A549 (cell line): Measurements from ENCODE around the gene INSM1. TPM values are rescaled to one million over a fixed set of nuclear protein-coding genes. Genes with fewer than 3 reads are reported as not detected.

Experiments
- ATAC-seq, 2 experiments: fragments of 200-7000 bp in 1 of 2; fragments of >200 bp in 1 of 2; cut with Nextera tagmentation in 1 of 2; cut with Tn5 transposase in 1 of 2; 3 replicates each; pipeline versions ENCODE4 v1.8.0 to v1.9.1; 2018 to 2020; ENCODE audit warnings: mild to moderate bottlenecking in 1 of 2, moderate library complexity in 1 of 2
- CTCF ChIA-PET: fragments of 300-600 bp; sonication (Branson Sonifier 250); formaldehyde crosslinking; extraction: SDS; loops from one replicate; lab custom pipeline; 2021; ENCODE audit warnings: antibody characterized with exemption, inconsistent platforms; lab: Yijun Ruan, JAX
- POLR2A ChIA-PET: fragments of 350-600 bp; formaldehyde crosslinking; extraction: SDS; loops from one replicate; lab custom pipeline; 2021; ENCODE audit warnings: antibody characterized with exemption, inconsistent platforms; lab: Yijun Ruan, JAX
- DNase-seq, 2 experiments: peaks; one replicate each; pipeline versions ENCODE4 v3.0.0 to v3.0.0-alpha.2; 2011 to 2016; ENCODE audit warnings: low read depth in 1 of 2, low spot score in 1 of 2
- FAIRE-seq: peaks from 2 replicates; lab custom pipeline; 2011; peaks lifted over from hg19 to GRCh38; lab: Jason Lieb, UNC
- H3K27ac ChIP-seq, 2 experiments: fragments of >200 bp; sonication (Bioruptor Twin); formaldehyde crosslinking; 3 replicates each; pipeline ENCODE4 v1.5.1; 2016 to 2017
- H3K4me1 ChIP-seq: fragments of >200 bp; sonication (Bioruptor Twin); formaldehyde crosslinking; 3 replicates; pipeline ENCODE4 v1.6.1; 2016
- H3K4me2 ChIP-seq: fragments of >200 bp; sonication (Bioruptor Twin); formaldehyde crosslinking; 3 replicates; pipeline ENCODE4 v1.6.1; 2016
- H3K4me3 ChIP-seq: fragments of >200 bp; sonication (Bioruptor Twin); formaldehyde crosslinking; 3 replicates; pipeline ENCODE4 v1.5.1; 2016
- H3K9me3 ChIP-seq: fragments of >200 bp; sonication (Bioruptor Twin); formaldehyde crosslinking; 3 replicates; pipeline ENCODE4 v1.6.1; 2016
- ATOH8 ChIP-seq: fragments of 250-450 bp; sonication (Bioruptor Pico); IDR thresholded peaks from 2 replicates; pipeline ENCODE4 v1.5.0; 2020; ENCODE audit warnings: low read depth, mild to moderate bottlenecking, moderate library complexity
- CBX2 ChIP-seq: fragments of 200-600 bp; sonication (generic); IDR thresholded peaks from 2 replicates; pipeline ENCODE4 v1.6.1; 2016; ENCODE audit warnings: low read depth, mild to moderate bottlenecking, borderline replicate concordance
- CBX8 ChIP-seq: fragments of 200-600 bp; sonication (generic); IDR thresholded peaks from 2 replicates; pipeline ENCODE4 v1.6.1; 2016
- E2F6 ChIP-seq: IDR thresholded peaks from 2 replicates; pipeline ENCODE4 v1.6.1; 2012; ENCODE audit warnings: low read depth, borderline replicate concordance
- ELK1 ChIP-seq: fragments of 150-350 bp; IDR thresholded peaks from 2 replicates; pipeline ENCODE4 v1.6.1; 2014; ENCODE audit warnings: low read depth, mild to moderate bottlenecking, low read length
- EP300 ChIP-seq, 2 experiments: fragments of >200 bp; sonication (Bioruptor Twin); formaldehyde crosslinking; IDR thresholded peaks; 2 replicates in 1 of 2; 3 replicates in 1 of 2; pipeline ENCODE4 v1.6.1; 2016 to 2017
- HDAC2 ChIP-seq: fragments of 200-600 bp; sonication (generic); IDR thresholded peaks from 2 replicates; pipeline ENCODE4 v1.6.1; 2016
- HES2 ChIP-seq: fragments of >200 bp; sonication (Bioruptor Twin); formaldehyde crosslinking; IDR thresholded peaks from 2 replicates; pipeline ENCODE4 v1.6.1; 2016
- HEYL ChIP-seq: fragments of 250-450 bp; sonication (Bioruptor Pico); IDR thresholded peaks from 2 replicates; pipeline ENCODE4 v1.8.0; 2021; ENCODE audit warnings: mild to moderate bottlenecking, moderate library complexity
- HOXB13 ChIP-seq: fragments of 250-450 bp; sonication (Bioruptor Pico); IDR thresholded peaks from 2 replicates; pipeline ENCODE4 v1.5.0; 2020; ENCODE audit warnings: low read depth, mild to moderate bottlenecking, moderate library complexity
- JUN ChIP-seq, 2 experiments: fragments of >200 bp; sonication (Bioruptor Twin); formaldehyde crosslinking; IDR thresholded peaks; 2 replicates in 1 of 2; 3 replicates in 1 of 2; pipeline ENCODE4 v1.6.1; 2016 to 2017
- KDM1A ChIP-seq: fragments of 200-600 bp; sonication (generic); IDR thresholded peaks from 2 replicates; pipeline ENCODE4 v1.6.1; 2016; ENCODE audit warnings: low read depth, mild to moderate bottlenecking
- MAFK ChIP-seq: fragments of 450-650 bp; IDR thresholded peaks from 2 replicates; pipeline ENCODE4 v1.6.1; 2014; ENCODE audit not compliant: partially characterized antibody
- MAX ChIP-seq: IDR thresholded peaks from 2 replicates; pipeline ENCODE4 v1.6.1; 2012
- MYC ChIP-seq: IDR thresholded peaks from 2 replicates; pipeline ENCODE4 v1.6.1; 2012; ENCODE audit warnings: mild to moderate bottlenecking, inconsistent platforms, low read length, improper control_type of control experiment, borderline replicate concordance
- PBX3 ChIP-seq: IDR thresholded peaks from 2 replicates; pipeline ENCODE4 v1.6.1; 2012
- POLR2A ChIP-seq: IDR thresholded peaks from 2 replicates; pipeline ENCODE4 v1.6.1; 2012; ENCODE audit warnings: mild to moderate bottlenecking, low read length
- RAD21 ChIP-seq, 2 experiments: fragments of >200 bp in 1 of 2; sonication (Bioruptor Twin) in 1 of 2; formaldehyde crosslinking in 1 of 2; IDR thresholded peaks in 1 of 2; conservative IDR thresholded peaks in 1 of 2; 2 replicates in 1 of 2; 3 replicates in 1 of 2; pipeline ENCODE4 v1.6.1; 2012 to 2018; ENCODE audit warnings: inconsistent platforms in 1 of 2
- RARB ChIP-seq: fragments of 250-450 bp; sonication (Bioruptor Pico); IDR thresholded peaks from 2 replicates; pipeline ENCODE4 v1.8.0; 2021; ENCODE audit warnings: mild to moderate bottlenecking, moderate library complexity
- RCOR1 ChIP-seq: fragments of 150-350 bp; IDR thresholded peaks from 2 replicates; pipeline ENCODE4 v1.6.1; 2014; ENCODE audit warnings: antibody characterized with exemption, low read length, low read depth
- RNF2 ChIP-seq: fragments of 200-600 bp; sonication (generic); IDR thresholded peaks from 2 replicates; pipeline ENCODE4 v1.6.1; 2016; ENCODE audit warnings: low read depth, mild to moderate bottlenecking, antibody characterized with exemption, moderate library complexity, borderline replicate concordance
- SMC3 ChIP-seq: fragments of >200 bp; sonication (Bioruptor Twin); formaldehyde crosslinking; IDR thresholded peaks from 3 replicates; pipeline ENCODE4 v1.6.1; 2018; ENCODE audit warnings: inconsistent platforms
- SREBF2 ChIP-seq: fragments of 450-650 bp; IDR thresholded peaks from 2 replicates; pipeline ENCODE4 v1.6.1; 2014; ENCODE audit warnings: mild to moderate bottlenecking, moderate library complexity
- USF2 ChIP-seq: fragments of 450-650 bp; IDR thresholded peaks from 2 replicates; pipeline ENCODE4 v1.6.1; 2014; ENCODE audit warnings: antibody characterized with exemption
- ZC3H11A ChIP-seq: fragments of 450-650 bp; IDR thresholded peaks from 2 replicates; pipeline ENCODE4 v1.6.1; 2014; ENCODE audit warnings: antibody characterized with exemption, mild to moderate bottlenecking
- WGBS: methylation state at CpG from one replicate; pipeline ENCODE4 v1.1.6; 2017; ENCODE audit errors: missing lambda C conversion rate; 5-methylcytosine and 5-hydroxymethylcytosine counted together
- polyA plus RNA-seq, 4 experiments: library from polyadenylated mRNA; depleted of rRNA in 3 of 4; stranded (reverse); fragments of >200 nt; fragmentation: RNase III in 1 of 4; extraction: RNeasy Plus Mini Kit Qiagen cat#74134 plus additional on column Dnase treatment in 1 of 4; gene quantifications; 2 replicates in 3 of 4; 3 replicates in 1 of 4; pipeline ENCODE4 v1.2.3, GENCODE V29; 2011 to 2017

Gene INSM1
- polyA plus RNA-seq, 2 of the 4 experiments (the other 2 are of a cell fraction): not detected

- ATAC-seq: no peak
- WGBS: 47% methylated on average over 9 of the region's 9 CpGs
- TF ChIP-seq SREBF2 (no peak), CBX8 (no peak), RAD21 (conservative IDR thresholded peaks at IDR 0.05 in 1 of 2, IDR thresholded peaks at IDR 0.05 in 1 of 2) (no peak), HES2 (no peak), SMC3 (no peak), HDAC2 (no peak), JUN (IDR thresholded peaks at IDR 0.05) (no peak), MAX (no peak), RARB (CRISPR knock-in tag) (no peak)
- no peak overlapping the region for H3K4me3 ChIP-seq
- no peak for DNase-seq
- no peaks in the 10 kb centered on the region for H3K4me1 ChIP-seq
- ChIA-PET POLR2A (no interaction called here), CTCF (no interaction called here)
- peaks cover 11% of the 10 kb centered on the region for H3K9me3 ChIP-seq
- no peak overlapping the region for H3K27ac ChIP-seq
- FAIRE-seq: no peak
- H3K4me2 ChIP-seq: no peak overlapping the region
These were observed 18.3 kb downstream of the INSM1 start for GRCh38 chr20:20386192-20386591.

GRCh38 chr20:20390393-20390792, 22.5 kb downstream of the INSM1 start:
- no peak for TF ChIP-seq ZC3H11A
- no peak for TF ChIP-seq HDAC2
- no peak for TF ChIP-seq RCOR1
- no peak for TF ChIP-seq MYC
- TF ChIP-seq E2F6: no peak
- TF ChIP-seq MAX: no peak
- no peak for TF ChIP-seq RARB (CRISPR knock-in tag)
- no peak for TF ChIP-seq POLR2A
- no peak for TF ChIP-seq CBX2
- TF ChIP-seq USF2: no peak
- TF ChIP-seq RNF2: no peak
- no peak for TF ChIP-seq SMC3
- no peak for TF ChIP-seq HEYL (CRISPR knock-in tag)
- TF ChIP-seq HOXB13 (CRISPR knock-in tag): no peak
- TF ChIP-seq ATOH8 (CRISPR knock-in tag): no peak
- TF ChIP-seq HES2: no peak
- no peak for TF ChIP-seq JUN (IDR thresholded peaks at IDR 0.05)
- TF ChIP-seq EP300 (IDR thresholded peaks at IDR 0.05): no peak
- TF ChIP-seq, all 56 proteins: peak for 0
- ChIA-PET POLR2A (no interaction called here), CTCF (interaction anchor here (0.6 kb wide), 1 partner anchor 75 kb away, joined by 3 read pairs; no protein-coding TSS in a partner anchor)
- H3K4me2 ChIP-seq: no peak overlapping the region
- ATAC-seq: no peak
- H3K9me3 ChIP-seq: no peaks in the 10 kb centered on the region
- no peak overlapping the region for H3K27ac ChIP-seq
- WGBS: 90% methylated on average over 9 of the region's 9 CpGs
- no peak for FAIRE-seq
- no peak for DNase-seq
- H3K4me3 ChIP-seq: no peak overlapping the region
- H3K4me1 ChIP-seq: no peaks in the 10 kb centered on the region

- no peaks in the 10 kb centered on the region for H3K4me1 ChIP-seq
- ChIA-PET CTCF (interaction anchor here (0.6 kb wide), 1 partner anchor 74 kb away, joined by 3 read pairs; no protein-coding TSS in a partner anchor), POLR2A (no interaction called here)
- no peak for FAIRE-seq
- TF ChIP-seq PBX3 (no peak), JUN (IDR thresholded peaks at IDR 0.05) (no peak), MAFK (peak; percentile 61), ELK1 (no peak), KDM1A (no peak), HOXB13 (CRISPR knock-in tag) (no peak)
- no peak overlapping the region for H3K4me2 ChIP-seq
- no peaks in the 10 kb centered on the region for H3K9me3 ChIP-seq
- no peak overlapping the region for H3K4me3 ChIP-seq
- ATAC-seq: no peak
- DNase-seq: no peak
- 68% methylated on average over 4 of the region's 4 CpGs for WGBS
- H3K27ac ChIP-seq: no peak overlapping the region
These were observed 23.2 kb downstream of the INSM1 start for GRCh38 chr20:20391115-20391514.
